Lower leg skin (tissue), 4 donors: ENCODE results near the gene USP34. TPM values are rescaled to one million over a fixed set of nuclear protein-coding genes. Genes with fewer than 3 reads are reported as not detected.

Experiments
- DNase-seq, 2 donors: peaks; one replicate each; pipeline ENCODE4 v3.0.0-alpha.2; 2019; ENCODE audit warnings: low spot score in 2 of 2
- H3K4me3 ChIP-seq: fragments of 200-600 bp; sonication (generic); 2 replicates; pipeline ENCODE4 v1.5.1; 2017; ENCODE audit warnings: mild to moderate bottlenecking, low read depth; ENCODE audit not compliant: poor library complexity, severe bottlenecking
- POLR2A ChIP-seq, 2 donors: fragments of 450-650 bp; IDR thresholded peaks; one replicate each; pipeline ENCODE4 v1.6.1; 2016 to 2017; ENCODE audit warnings: antibody characterized with exemption in 2 of 2, mild to moderate bottlenecking in 1 of 2, moderate library complexity in 1 of 2
- WGBS, 2 donors: methylation state at CpG; one replicate each; pipeline ENCODE4 v1.1.5; 2018; 5-methylcytosine and 5-hydroxymethylcytosine counted together
- intact Hi-C: fragments of 100-400 bp; cut with DNase I; formaldehyde crosslinking; loops from one replicate; pipeline ENCODE4 v1.15.0; 2023; ENCODE audit warnings: low total_unique reads
- total RNA-seq, 4 donors: library from RNA; depleted of rRNA; stranded (reverse); fragments of >200 nt; gene quantifications; one replicate each; pipeline ENCODE4 v1.1.0, GENCODE V29; 2016
- TF ChIP-seq, protein P1 (sequence below), 3 donors: fragments of 450-650 bp; IDR thresholded peaks; one replicate each; pipeline ENCODE4 v1.5.1; 2016; ENCODE audit warnings: antibody characterized with exemption in 3 of 3, mild to moderate bottlenecking in 3 of 3, moderate library complexity in 2 of 3

Gene USP34
- total RNA-seq, 4 donors from 2014 or later, result 84.3 to 181 (median 98.1) TPM

DNA sequence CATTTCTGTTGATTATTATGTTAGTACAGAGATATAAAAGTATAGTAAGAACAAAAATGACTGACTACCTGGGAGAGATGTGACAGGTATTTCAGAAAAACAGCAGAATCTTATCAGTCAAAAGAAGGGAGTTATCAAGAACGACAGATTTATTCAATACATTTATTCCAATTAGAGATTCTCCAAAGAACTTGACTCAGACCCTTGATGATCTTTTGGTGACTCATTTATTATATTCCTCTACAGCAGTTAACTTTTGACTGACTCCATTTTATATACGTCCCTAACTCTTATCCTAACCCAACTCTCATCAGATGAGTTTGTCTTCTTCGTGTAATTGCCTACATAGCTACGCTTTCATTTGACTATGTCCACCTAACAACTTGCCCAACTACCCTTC is 217.8 kb downstream of the USP34 start:
- DNase-seq, result no peak
- no peak overlapping the region for H3K4me3 ChIP-seq
- 92 to 95% methylated on average over 4 of the region's 4 CpGs for WGBS, 2 donors
- intact Hi-C loops, result no loop called here
- TF ChIP-seq POLR2A (IDR thresholded peaks at IDR 0.05), result no peak

DNA sequence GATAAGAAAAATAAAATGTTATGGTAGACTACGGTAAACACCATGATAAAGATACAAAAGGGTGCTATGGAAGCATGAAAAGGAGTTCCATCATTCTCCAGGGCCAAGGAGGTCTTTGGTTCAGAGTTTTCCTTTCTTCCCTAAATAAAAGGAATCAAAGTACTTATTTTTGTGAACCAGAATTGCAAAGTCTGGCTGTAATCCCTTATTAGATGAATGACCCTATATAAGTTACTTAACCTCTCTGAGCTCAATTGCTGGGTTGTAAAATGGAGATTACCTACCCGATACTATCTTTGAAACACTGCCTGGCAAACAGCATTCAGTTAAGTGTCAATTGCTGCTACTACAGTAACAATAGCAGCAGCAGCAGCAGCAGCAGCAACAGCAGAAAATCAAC is 218.9 kb downstream of the USP34 start:
- no peak overlapping the region for H3K4me3 ChIP-seq
- no peak for DNase-seq
- no peak for TF ChIP-seq POLR2A (IDR thresholded peaks at IDR 0.05)
- TF ChIP-seq, protein P1, sequence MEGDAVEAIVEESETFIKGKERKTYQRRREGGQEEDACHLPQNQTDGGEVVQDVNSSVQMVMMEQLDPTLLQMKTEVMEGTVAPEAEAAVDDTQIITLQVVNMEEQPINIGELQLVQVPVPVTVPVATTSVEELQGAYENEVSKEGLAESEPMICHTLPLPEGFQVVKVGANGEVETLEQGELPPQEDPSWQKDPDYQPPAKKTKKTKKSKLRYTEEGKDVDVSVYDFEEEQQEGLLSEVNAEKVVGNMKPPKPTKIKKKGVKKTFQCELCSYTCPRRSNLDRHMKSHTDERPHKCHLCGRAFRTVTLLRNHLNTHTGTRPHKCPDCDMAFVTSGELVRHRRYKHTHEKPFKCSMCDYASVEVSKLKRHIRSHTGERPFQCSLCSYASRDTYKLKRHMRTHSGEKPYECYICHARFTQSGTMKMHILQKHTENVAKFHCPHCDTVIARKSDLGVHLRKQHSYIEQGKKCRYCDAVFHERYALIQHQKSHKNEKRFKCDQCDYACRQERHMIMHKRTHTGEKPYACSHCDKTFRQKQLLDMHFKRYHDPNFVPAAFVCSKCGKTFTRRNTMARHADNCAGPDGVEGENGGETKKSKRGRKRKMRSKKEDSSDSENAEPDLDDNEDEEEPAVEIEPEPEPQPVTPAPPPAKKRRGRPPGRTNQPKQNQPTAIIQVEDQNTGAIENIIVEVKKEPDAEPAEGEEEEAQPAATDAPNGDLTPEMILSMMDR (IDR thresholded peaks at IDR 0.05), result no peak
- 91 to 93% methylated on average over 2 of the region's 2 CpGs for WGBS, 2 donors
- intact Hi-C loops, result no loop called here

DNA sequence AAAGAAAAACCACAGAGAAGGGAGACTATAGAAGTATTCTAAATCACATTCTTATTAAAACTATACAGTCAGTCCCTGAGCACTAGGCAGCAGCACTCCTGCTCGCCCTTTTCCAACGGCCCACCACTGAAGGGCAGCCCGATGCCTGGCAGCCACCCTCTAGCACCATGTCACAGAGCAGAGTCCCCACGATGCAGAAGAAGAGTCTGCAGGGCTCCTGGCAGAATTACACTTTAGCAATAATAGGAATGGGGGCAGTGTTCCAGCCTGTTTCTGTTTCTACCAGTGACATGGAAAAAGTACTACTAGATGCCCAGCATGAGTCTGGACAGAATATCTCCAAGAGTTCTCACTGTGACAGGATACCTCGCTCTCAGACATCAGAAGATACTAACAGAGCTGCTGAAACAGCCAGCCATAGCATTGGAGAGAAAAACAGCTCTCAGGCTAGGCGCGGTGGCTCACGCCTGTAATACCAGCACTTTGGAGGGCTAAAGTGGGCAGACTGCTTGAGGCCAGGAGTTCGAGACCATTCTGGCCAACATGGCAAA is 221.3 kb downstream of the USP34 start:
- TF ChIP-seq, protein P1 (IDR thresholded peaks at IDR 0.05), result no peak
- no peak for TF ChIP-seq POLR2A (IDR thresholded peaks at IDR 0.05)
- no peak overlapping the region for H3K4me3 ChIP-seq
- intact Hi-C loops, result no loop called here
- WGBS, 2 donors, result 95 to 96% methylated on average over 9 of the region's 9 CpGs
- DNase-seq, result no peak

DNA sequence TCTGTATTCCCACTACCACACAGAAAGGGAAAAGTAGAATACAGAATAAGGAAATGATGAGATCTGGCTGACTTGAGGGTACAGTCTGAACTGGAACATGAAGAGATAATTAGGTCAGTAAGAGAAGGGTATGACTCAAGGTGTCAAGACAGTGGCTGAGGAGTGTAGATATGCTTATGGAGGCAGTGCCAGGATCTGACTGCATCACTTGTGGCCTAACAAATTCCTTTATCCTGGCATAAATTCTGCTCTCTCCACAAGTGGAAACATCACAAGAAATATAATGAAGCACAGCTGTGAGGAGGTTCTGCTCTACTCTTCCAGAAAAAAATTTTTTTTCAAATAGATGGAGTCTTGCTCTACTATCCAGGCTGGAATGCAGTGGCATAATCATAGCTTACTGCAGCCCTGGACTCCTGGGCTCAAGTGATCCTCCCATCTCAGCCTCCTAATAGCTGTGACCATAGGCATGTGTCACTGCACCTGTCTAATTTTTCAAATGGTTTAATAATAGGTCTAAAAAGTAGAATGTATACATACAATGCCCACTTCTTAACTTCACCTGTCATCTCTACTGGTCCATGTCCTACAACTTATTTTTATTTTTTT is 223.6 kb downstream of the USP34 start:
- no peak for TF ChIP-seq POLR2A (IDR thresholded peaks at IDR 0.05)
- TF ChIP-seq, protein P1 (IDR thresholded peaks at IDR 0.05), result no peak
- no peak for DNase-seq

DNA sequence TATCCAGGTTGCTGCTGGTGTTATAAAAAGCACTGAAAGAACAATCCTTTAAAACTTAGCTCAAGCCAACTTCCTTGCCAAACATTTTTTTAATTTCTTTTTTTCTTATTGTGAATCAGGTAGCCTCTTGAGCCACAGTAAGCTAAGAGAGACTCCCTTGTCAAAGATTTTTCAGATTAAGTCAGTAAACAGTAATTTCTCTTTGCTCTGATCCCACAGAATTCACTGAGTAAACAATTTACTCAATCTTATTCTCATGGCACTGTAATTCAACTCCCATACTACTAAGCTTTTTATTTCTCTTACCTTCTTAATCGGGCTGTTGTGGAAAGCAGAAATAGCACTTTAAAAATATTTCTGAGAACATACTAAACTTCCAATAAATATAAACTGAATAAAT is 226.2 kb downstream of the USP34 start:
- WGBS, 2 donors, result 92 to 95% methylated on average over 1 of the region's 1 CpG
- DNase-seq, result no peak
- no peak for TF ChIP-seq POLR2A (IDR thresholded peaks at IDR 0.05)
- TF ChIP-seq, protein P1 (IDR thresholded peaks at IDR 0.05), result no peak
- no peak overlapping the region for H3K4me3 ChIP-seq
- intact Hi-C loops, result no loop called here

More for the DNA sequence above, 223.6 kb downstream of the USP34 start:
- H3K4me3 ChIP-seq, result no peak overlapping the region
- intact Hi-C loops, result no loop called here

DNA sequence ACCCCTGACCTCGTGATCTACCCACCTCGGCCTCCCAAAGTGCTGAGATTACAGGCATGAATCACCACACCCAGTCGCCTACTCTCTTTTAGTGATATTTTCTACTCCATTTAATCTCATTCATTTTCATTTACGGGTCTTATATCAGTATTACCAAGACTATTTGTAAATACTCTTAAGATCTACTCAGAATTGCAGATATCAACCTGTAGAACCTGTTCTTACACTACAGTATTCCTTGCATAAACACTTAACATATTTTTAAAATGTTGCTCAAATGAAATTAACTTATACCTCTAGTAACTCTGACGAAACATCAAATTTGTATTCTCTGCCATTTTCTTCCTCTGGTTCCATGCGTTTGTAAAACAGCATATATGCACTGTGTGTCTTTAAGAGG is 229.6 kb downstream of the USP34 start:
- intact Hi-C loops, result no loop called here
- WGBS, 2 donors, result 97% methylated on average over 6 of the region's 6 CpGs
- H3K4me3 ChIP-seq, result no peak overlapping the region
- DNase-seq, result no peak
- TF ChIP-seq, protein P1 (IDR thresholded peaks at IDR 0.05), result no peak
- TF ChIP-seq POLR2A (IDR thresholded peaks at IDR 0.05), result no peak
